DMS 273 (cell line): Measurements from ENCODE around the gene LRRC75A.
"Not testable (repeated sequence)": the region's sequence is repeated elsewhere in the genome, so short reads cannot be mapped to it uniquely, and the experiment has no call there.

ENCODE experiments used
- DNase-seq: peaks from one replicate; lab custom pipeline; 2025; ENCODE audit not compliant: unreplicated experiment; lab: John Stamatoyannopoulos, UW

LRRC75A gene

DNA sequence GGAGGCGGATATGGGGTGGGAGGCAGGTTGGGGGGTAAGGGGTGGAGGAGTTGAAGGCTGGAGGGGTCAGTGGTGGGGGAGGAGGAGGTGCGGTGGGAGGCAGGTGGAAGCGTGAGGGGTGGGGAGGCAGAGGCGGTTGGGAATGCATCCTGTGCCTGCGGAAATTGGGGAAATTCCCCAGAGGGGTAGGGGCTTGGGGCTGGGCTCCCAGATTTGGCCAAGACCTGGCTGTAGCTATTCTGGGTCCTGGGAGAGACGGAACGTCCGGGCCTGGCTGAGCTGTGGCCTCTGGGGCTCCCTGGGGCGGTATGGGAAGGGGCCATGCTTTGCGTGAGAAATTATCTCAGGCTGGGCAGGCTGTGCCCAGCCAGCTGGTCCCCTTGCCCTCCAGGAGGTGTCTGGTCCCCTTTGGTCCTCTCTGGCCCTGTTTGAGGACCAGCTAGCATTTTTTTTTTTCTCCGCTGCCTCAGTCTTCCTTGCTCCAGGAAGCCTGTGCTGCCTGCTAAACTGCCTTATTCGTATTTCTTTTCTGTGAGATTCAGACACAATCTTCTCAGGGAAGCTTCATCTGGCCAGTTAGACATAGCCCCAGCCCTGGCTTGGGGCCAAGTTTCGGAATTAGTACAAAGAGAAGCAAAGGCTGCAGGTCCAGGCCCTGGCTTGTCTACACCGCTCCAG lies 83.9 kb downstream of the LRRC75A start:
- DNase-seq: peak; percentile 79

DNA sequence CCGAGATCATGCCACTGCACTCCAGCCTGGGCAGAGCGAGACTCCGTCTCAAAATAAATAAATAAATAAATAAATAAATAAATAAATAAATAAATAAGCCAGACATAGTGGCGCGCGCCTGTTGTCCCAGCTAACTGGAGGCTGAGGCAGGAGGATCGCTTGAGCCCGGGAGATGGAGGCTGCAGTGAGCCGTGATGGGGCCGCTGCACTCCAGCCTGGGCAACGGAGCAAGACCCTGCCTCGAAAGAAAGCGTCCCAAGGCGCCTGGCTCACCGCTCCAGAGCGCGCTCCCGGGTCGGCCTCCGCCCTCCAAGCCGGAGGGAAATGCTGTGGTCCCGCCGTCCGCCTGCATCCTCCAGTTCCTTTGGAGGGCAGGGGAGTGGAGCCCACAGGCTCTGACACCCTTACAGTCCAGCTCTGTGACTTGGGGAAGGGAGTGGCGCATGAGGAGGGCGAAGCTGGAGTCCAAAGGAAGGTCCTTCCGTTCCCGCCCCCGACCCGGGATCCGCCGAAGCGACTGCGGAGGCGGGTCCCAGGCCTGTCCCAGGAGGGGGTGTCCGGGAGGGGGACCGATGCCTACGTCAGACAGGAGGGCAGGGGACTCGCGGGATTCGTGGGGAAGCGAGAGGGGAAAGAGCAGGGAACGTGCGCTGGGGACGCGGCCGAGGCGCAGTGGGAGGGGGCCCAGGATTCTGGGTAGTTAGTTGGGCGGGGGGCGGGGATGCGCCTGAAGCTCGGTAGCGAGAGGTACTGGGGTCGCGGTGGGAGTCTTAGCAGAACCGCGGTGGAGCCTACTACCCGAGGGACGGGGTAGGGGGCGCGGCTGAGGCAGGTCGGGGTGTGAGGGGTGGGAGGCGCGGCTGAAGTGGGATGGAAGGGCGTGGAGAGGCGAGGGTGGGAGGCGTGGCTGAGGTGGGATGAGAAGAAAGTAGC lies 85.0 kb downstream of the LRRC75A start:
- DNase-seq: peak; percentile 57

DNA sequence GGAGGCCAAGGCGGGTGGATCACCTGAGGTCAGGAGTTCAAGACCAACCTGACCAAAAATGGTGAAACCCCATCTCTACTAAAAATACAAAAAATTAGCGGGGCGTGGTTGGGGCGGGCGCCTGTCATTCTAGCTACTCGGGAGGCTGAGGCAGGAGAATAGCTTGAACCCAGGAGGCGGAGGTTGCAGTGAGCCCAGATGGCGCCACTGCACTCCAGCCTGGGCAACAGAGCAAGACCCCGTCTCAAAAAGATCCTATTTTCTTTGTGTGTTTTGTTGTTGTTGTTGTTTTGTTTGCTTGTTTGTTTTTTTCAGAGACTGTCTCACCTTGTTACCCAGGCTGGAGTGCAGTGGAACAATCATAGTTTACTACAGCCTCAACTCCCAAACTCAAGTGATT lies 88.1 kb downstream of the LRRC75A start:
- not testable (repeated sequence) for DNase-seq

DNA sequence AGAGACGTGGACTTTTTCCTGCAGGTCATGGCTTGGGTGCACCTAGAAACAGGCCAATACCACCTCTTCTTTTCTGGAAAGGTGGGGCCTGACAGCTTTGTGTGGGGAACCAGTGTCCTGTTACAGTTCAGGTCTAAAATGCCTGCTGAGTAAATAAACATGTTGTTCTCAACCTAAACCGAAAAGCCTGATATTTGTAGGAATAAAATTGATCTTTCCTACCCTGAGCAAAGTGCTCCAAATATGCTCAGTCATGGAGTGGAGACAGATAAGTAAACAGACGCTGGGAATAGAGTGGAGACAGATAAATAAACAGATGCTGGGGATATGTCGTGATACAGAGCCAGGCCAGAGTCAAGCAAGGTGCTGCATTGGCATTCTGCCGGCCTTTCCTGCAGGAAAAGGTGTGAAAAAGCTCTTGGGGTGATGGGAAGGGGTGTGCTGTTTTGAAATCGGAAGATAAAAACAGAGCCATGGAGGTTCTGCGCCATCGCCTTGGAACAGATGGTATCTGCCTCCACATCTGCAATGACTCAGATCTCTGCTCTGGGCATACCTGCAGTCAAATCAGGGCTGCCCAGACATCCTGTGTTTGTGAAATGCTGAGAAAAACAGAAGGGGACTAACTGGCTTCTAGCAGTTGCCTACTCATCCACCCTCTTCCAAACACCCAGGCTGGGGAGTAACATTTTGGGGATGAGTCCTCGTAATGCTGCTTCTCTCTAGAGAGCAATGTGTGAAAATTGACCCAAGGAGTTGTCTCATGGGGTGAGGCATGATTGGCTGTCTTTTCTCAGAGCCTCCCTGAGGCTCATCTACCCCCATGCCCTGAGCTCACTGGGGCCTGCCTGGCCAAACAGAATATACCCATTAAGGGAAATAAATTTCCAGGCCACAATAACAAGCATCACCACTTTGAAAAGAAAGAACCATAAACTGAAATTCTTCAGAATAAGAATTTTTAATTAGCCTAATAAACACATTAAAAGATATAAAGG lies 93.4 kb downstream of the LRRC75A start:
- peak; percentile 72 for DNase-seq

DNA sequence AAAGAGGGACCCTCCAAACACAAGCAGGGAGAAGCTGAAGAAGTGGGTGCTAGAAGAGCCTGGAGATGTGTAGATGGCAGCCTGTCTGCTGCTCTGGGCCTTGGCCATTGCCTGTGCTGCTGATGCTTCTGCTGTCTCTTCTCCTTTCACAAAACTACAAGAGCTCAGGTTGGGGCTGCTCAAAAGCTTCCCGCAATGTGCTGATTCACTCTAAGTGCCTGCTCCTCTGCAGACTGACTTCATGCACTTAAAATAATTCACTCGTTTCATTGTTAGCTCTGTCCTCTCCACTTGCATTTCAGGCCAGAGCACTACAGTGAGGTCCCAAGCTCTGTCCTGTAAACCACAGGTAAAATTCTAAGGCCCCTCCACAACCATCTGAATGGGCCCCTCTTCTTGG lies 95.3 kb downstream of the LRRC75A start:
- DNase-seq: not testable (repeated sequence)

DNA sequence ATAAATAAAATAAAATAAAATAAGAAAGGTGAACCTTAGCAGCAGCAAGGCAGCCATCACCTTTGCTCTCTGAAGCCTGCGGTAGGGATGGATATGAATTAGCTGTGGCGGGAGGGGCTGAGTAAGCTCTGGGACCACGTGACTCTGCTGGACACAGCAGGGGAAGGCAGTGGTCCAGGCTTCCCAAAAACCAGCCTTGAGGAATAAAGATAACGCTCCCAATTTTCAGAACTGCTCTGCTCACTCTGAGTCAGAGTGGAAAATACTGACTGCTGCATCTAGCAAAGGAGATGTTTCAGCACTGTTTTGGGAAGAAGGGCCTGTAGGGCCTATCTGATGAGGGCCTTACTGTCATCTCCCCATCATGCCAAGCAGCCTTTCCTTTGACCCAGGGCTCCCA lies 96.1 kb downstream of the LRRC75A start:
- DNase-seq: not testable (repeated sequence)

DNA sequence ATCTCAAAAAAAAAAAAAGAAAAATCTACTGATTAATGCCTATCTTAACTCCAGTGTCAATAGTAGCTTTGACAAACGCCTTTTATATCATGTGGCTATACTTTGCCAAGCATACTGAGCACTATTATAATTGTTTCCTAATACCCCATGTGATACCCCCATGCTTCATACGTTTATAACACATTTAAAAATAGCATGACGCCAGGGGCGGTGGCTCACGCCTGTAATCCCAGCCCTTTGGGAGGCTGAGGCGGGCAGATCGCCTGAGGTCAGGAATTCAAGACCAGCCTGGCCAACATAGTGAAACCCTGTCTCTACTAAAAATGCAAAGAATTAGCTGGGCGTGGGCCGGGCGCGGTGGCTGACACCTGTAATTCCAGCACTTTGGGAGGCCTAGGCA lies 99.5 kb downstream of the LRRC75A start:
- not testable (repeated sequence) for DNase-seq
